Hematopoietic multipotent progenitor cell treated with erythropoietin and hydrocortisone succinate and interleukin-3 and kit ligand, for 17 days (in vitro differentiated cells): Measurements from ENCODE around the gene GPR15.
"Not testable (repeated sequence)": the region's sequence is repeated elsewhere in the genome, so short reads cannot be mapped to it uniquely, and the experiment has no call there.

Source experiments
- DNase-seq: peaks from one replicate; pipeline ENCODE4 v3.0.0-alpha.2; 2015; ENCODE audit warnings: low spot score

The GPR15 gene

GRCh38 chr3:98558100-98558827 lies 26.5 kb downstream of the GPR15 start:
- no peak for DNase-seq

- DNase-seq, result not testable (repeated sequence)
These were observed 28.0 kb downstream of the GPR15 start for GRCh38 chr3:98559769-98560168.

GRCh38 chr3:98560911-98561310 lies 29.1 kb downstream of the GPR15 start:
- DNase-seq, result no peak

GRCh38 chr3:98561727-98562521 lies 30.1 kb downstream of the GPR15 start:
- DNase-seq, result no peak

GRCh38 chr3:98563661-98564281 lies 32.0 kb downstream of the GPR15 start:
- no peak for DNase-seq

- no peak for DNase-seq
These were observed 32.7 kb downstream of the GPR15 start for GRCh38 chr3:98564282-98565005.

GRCh38 chr3:98565237-98565643 lies 33.5 kb downstream of the GPR15 start:
- DNase-seq, result no peak

- no peak for DNase-seq
These were observed 34.1 kb downstream of the GPR15 start for GRCh38 chr3:98565843-98566242.

GRCh38 chr3:98567666-98568270 lies 36.0 kb downstream of the GPR15 start:
- DNase-seq, result no peak

- DNase-seq, result no peak
These were observed 36.6 kb downstream of the GPR15 start for GRCh38 chr3:98568402-98568801.

- DNase-seq, result peak; percentile 56
These were observed 41.5 kb downstream of the GPR15 start for GRCh38 chr3:98573181-98573728.

GRCh38 chr3:98574132-98574531 lies 42.4 kb downstream of the GPR15 start:
- DNase-seq, result peak; percentile 59

GRCh38 chr3:98577178-98577895 lies 45.6 kb downstream of the GPR15 start:
- DNase-seq, result peak; percentile 28

- DNase-seq, result peak; percentile 69
These were observed 48.9 kb downstream of the GPR15 start for GRCh38 chr3:98580401-98581386.

GRCh38 chr3:98581474-98581873 lies 49.7 kb downstream of the GPR15 start:
- no peak for DNase-seq

- peak; percentile 56 for DNase-seq
These were observed 50.3 kb downstream of the GPR15 start for GRCh38 chr3:98582042-98582441.

- DNase-seq, result peak; percentile 83
These were observed 52.0 kb downstream of the GPR15 start for GRCh38 chr3:98583766-98584165.
